ENCODE data around the gene ZNF829.

ZNF829 gene

DNA sequence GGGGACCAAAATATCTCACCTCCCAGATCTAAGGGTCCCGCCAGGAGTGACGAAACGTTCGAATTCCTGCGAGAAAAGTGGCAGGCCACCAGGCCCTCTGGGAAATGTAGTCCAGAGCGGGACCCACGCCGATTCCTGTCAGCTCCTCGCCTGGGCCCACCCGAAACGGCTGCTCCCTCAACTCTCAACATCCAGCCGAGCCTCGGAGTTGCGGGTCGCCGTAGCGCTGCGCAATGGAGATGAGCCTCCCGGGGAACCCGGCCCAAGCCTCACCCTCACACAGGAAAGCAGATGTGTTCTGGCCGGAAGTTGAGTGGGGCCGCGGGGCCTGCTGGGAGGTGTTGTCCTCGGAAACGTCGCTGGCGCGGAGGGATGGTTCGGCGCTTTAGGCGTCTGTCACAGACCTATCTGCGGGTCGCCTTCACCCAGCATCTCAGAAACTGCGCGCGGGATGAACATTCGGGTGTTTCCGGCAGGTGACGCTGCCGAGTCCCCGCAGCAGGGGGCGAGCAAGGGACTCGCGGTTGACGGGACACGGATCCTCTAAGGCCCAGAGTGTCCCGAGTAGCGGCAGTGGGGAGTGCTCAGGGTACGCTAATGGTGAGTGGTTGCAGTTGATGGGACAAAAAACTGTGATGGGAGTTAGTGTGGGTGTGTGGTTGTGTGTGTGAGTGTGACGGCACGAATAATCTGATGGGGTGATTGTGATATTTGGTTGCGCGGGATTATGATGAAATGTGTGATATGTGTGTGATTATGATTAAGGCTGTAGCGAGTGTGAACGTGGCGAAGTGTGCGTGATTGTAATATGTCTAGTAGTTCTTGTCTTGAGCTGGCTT is at the start of gene ZNF829, which contains the start of gene ZNF568:
TSS of gene ZNF829 (minus strand) at position 300 of the 839 bp plus-strand sequence. CDS start 1,124 bp downstream, outside the sequence.
TSS of gene ZNF568 (plus strand) at position 341 of the 839 bp plus-strand sequence. CDS start 6,439 bp downstream, outside the sequence.
- no peak for DNase-seq (ENCODE audit: low spot score)

DNA sequence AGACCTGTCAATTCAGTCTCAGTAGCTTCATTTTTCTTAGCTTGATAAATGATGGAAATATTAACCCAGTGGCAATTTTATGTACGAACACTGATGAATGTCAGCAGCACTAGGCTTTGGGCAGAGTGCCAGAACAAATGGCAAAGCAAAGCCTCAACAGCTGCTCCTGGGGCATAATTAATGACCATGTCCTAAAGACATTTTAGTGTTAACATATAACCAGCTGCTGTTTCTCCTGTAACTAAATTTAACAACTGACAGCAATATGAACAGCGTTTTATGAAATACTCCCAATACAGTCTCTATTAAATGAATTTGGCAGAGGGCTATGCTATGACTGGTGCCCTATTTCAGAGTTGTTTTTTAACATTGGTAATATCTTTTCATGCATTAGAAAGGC is 47.2 kb upstream of the ZNF829 start:
- no peak for DNase-seq (ENCODE audit: low spot score)

DNA sequence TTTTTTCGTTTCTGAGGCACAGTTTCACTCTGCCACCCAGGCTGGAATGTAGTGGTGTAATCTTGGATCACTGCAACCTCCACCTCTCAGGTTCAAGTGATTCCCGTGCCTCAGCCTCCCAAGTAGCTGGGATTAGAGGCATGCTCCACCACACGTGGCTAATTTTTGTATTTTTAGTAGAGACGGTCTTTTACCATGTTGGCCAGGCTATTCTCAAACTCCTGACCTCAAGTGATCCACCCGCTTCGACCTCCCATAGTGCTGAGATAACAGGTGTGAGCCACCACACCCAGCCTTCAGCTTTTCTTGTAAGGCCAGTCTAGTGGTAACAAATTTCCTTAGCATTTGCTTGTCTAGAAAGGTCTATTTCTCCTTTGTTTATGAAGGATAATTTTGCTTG is 46.3 kb upstream of the ZNF829 start:
- DNase-seq (ENCODE audit: low spot score) = no peak

DNA sequence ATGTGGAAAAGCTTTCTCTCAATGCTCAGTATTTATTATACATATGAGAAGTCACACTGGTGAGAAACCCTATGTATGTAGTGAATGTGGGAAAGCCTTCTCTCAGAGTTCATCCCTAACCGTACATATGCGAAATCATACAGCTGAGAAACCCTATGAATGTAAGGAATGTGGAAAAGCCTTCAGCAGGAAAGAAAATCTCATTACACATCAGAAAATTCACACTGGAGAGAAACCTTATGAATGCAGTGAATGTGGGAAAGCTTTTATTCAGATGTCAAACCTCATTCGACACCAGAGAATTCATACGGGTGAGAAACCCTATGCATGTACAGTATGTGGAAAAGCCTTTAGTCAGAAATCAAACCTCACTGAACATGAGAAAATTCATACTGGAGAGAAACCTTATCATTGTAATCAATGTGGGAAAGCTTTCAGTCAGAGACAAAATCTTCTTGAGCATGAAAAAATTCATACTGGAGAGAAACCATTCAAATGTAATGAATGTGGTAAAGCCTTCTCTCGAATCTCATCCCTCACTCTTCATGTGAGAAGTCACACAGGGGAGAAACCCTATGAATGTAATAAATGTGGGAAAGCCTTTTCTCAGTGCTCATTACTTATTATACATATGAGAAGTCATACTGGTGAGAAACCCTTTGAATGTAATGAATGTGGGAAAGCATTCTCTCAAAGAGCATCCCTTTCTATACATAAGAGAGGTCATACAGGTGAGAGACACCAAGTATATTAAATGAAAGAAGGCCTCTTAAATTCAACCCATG is 34.4 kb upstream of the ZNF829 start:
- no peak for DNase-seq (ENCODE audit: low spot score)

DNA sequence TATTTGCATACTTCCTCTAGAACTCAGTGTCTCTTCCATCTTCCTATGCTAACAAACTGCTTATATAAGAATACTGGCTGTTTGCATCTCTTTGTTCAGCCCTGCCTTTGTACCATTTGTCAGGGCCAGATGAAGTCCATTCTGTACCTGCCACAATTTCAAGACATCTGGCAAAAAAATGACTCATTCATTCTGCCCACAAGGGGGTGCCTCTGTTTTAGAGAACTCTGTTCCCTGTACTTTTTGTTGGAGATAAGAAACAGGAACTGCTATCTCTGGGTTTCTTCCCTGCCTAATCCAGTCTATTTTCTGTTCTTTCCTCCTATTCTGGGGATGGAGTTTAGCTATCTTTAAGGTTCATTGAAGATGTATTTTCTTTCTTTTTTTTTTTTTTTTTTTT is 23.1 kb upstream of the ZNF829 start:
- DNase-seq (ENCODE audit: low spot score) = no peak

DNA sequence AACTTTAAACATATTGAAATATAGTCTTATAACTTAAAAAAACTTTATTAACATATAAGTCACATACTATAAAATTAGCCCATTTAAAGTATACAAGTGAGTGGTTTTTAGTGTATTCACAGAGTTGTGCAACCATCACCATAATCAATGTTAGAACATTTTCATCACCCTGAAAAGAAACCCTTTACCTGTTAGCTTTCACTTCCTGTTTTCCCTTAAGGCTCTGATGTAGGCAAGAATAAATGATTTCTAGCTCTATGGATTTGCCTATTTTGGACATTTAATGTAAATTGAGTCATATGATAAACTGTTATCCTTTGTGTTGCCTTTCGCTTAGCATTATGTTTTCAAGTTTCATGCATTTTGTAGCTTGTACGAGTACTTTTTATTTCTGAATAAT is 15.6 kb upstream of the ZNF829 start:
- DNase-seq (ENCODE audit: low spot score) = no peak

DNA sequence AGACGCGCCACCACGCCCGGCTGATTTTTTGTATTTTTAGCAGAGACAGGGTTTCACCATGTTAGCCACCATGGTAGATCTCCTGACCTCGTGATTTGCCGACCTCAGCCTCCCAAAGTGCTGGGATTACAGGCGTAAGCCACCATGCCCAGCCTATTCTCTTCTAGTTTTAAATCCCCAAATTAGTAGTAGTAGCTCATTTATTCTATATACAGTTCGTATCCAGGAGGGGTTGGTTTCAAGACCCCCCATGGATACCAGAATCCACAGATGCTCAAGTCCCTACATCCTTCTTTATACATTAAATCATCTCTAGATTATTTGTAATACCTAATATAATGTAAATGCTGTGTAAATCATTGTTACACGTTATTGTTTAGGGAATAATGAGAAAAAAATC is 2.0 kb upstream of the ZNF829 start:
- DNase-seq (ENCODE audit: low spot score) = no peak

DNA sequence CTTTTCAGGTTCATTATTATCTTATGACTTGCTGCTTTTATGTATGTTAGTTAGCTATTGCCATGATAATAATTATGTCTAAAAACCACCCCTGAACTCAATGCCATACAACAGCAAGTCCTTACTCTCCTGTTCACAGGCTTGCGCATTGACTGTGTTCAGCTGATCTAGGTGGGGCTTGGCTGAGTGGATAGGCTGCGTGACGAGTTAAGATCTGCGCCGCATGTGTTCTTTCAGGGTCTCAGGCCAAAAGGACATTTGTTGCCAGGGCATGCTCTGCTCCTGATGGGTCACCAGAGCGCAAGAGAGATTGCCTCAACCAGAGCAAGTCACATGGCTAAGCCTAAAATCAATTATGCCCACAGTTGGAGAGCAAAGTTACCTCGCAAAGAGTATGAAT is 900 bp upstream of the ZNF829 start:
- no peak for DNase-seq (ENCODE audit: low spot score)

DNA sequence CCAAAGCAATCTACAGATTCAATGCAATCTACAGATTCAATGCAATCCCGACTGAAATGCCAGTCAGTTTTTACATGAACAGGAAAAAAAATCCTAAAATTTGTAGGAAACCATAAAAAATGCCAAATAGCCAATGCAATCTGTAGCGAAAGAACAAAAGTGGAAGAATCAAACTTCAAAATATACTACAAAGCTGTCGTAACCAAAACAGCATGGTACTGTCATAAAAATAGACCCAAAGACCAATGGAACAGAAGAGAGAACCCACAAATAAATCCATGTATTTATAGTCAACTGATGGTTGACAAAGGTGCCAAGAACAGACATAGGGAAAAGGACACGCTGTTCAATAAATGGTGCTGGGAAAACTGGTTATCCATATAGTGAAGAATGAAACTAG is 17.7 kb downstream of the ZNF829 start:
- no peak for DNase-seq (ENCODE audit: low spot score)

DNA sequence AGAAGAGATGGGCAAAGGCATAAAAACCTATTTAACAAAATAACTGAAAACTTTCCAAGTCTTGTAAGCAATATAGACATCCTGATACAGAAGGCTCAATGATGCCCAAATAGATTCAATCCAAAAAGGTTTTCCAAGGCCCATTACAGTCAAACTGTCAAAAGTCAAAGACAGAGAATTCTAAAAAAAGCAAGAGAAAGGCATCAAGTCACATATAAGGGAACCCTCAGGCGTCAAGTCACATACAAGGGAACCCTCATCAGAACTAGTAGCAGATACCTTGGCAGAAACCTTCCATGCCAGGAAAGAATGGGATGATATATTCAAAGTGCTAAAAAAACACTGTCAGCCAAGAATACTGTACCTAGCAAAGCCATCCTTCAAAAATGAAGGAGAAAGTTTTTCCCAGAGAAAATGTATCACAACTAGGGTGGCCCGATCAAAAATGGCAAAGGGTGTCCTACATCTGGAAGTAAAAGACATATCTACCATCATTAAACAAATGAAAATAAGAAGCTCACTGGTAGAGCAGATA is 21.2 kb downstream of the ZNF829 start:
- no peak for DNase-seq (ENCODE audit: low spot score)

DNA sequence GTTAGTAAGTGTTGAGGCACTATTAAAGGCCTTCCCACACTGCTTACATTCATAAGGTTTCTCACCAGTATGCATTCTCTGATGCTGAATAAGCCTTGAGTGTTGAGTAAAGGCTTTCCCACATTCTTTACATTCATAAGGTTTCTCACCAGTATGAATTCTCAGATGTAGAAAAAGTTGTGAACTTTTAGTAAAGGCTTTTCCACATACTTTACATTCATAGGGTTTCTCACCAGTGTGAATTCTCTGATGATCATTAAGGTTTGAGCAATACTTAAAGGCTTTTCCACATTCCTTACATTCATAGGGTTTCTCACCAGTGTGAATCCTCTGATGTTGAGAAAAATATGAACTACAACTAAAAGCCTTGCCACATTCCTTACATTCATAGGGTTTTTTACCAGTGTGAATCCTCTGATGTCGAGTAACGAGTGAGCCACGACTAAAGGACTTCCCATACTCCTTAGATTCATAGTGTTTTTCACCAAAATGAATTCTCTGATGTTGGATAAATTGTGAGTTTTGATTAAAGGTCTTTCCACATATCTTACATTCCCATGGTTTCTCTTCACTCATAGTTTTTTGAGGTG is 24.2 kb downstream of the ZNF829 start:
- no peak for DNase-seq (ENCODE audit: low spot score)

DNA sequence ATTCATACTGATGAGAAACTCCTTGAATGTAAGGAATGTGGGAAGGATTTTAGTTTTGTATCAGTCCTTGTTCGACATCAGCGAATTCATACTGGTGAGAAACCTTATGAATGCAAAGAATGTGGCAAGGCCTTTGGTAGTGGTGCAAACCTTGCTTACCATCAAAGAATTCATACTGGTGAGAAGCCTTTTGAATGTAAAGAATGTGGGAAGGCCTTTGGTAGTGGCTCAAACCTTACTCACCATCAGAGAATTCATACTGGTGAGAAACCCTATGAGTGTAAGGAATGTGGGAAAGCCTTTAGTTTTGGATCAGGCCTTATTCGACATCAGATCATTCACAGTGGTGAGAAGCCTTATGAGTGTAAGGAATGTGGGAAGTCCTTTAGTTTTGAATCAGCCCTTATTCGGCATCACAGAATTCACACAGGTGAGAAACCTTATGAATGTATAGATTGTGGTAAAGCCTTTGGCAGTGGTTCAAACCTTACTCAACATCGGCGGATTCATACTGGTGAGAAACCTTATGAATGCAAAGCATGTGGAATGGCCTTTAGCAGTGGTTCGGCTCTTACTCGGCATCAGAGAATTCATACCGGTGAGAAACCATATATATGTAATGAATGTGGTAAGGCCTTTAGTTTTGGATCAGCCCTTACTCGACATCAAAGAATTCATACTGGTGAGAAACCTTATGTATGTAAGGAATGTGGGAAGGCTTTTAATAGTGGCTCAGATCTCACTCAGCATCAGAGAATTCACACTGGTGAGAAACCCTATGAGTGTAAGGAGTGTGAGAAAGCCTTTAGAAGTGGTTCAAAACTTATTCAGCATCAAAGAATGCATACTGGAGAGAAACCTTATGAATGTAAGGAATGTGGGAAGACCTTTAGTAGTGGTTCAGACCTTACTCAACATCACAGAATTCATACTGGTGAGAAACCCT is 38.8 kb downstream of the ZNF829 start:
- no peak for DNase-seq (ENCODE audit: low spot score)

DNA sequence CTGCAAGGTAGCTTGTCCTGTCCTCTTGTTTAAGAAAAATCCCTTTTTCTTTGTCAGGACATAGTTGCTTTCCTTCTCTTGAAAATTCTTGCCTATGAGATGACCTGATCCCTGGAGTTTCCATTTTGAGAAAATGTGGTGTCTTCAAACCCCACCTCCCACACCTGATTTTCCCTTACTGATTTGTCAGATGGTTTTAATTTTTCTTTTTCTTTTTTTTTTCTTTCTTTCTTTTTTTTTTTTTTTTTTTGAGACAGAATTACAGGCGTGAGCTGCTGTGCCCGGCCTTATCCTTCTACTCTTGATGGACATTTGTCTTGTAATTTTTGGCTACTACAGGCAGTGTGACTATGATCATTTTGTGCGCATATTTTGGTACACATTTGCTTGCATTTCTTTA is 64.2 kb downstream of the ZNF829 start:
- DNase-seq (ENCODE audit: low spot score) = no peak

DNA sequence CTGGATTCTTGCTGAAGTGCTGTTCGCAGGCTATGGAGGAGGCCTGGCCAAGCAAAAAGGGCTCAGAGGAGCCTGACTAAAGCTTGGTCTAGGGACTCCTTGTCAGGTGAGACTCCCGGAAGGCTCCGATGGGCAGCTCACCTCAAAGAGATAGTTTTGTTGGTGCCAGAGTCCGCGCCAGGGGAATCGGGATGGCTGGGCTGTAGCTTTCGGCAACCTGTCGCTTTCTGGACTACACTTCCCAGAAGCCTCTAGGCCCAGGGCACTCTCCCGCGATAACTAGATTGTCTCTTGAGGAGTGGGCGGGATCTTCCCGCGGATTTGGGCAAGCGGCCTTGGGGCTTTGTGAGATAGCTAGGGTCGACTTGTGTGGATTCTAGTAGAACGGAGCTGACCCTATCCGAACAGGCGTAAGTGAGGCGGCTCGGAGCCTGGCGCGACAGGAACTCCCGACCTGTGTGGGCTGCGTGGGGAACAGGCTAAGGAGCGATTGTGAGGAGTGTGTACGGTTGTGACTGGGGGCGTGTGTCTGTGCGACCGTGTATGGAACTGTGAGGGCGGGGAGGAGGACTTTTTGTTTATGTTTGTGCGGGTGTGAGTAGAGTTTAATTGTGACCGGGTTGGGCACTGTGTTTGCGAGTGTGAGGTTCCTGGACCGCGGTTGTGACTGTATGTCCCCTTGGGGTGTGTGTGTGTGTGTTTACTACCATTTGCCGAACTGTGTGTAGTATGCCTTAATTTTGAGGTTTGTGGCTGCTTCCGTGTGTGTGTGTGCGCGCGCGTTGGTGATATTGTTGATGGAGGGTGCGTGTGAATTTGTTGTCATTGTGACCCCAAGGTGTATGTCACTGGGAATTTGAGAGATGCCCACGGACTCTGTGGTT is 65.3 kb downstream of the ZNF829 start, which contains the start of gene ZNF345:
TSS of gene ZNF345 (plus strand) at position 318 of the 884 bp plus-strand sequence. CDS start 25,955 bp downstream, outside the sequence.
- DNase-seq (ENCODE audit: low spot score) = peak; percentile 85

DNA sequence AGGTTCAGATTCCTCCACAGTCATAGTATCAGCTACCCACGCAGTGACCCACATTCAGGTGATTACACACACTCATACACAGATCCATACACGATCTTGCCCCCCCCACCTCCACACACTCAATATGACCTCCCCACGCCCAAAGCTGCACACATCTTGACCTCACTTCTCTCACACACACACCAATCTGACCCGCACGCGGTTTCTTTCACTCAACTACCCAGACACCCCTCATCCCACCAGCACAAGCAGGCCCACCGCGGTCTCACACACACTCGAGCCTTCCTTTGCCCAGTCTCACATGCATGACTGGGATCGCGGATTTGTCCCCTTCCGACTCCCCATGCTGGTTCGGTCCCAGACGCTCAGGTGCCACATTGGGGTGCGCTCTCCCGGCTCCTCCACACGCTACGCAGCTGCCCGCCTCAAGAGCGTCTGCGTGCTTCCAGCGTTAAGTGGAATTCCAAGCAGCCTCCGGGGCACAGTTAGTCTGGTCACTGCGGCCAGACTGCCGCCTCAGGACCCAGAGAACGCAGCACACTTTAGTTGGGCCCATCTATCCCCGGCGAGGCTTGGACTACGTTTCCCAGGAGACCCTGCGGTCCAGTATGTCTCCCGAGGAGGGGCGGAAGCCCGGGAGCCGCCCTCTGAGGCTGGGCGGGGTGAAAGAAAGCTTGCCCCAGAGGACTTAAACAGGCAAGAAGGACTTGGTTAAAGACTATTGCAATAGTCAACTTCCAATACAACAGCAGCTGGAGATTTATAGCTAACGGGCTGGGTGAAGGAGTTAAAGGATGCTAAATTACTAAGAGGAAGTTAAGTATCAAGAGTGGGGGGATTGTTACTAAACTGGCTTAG is 66.2 kb downstream of the ZNF829 start:
- DNase-seq (ENCODE audit: low spot score) = peak; percentile 80

DNA sequence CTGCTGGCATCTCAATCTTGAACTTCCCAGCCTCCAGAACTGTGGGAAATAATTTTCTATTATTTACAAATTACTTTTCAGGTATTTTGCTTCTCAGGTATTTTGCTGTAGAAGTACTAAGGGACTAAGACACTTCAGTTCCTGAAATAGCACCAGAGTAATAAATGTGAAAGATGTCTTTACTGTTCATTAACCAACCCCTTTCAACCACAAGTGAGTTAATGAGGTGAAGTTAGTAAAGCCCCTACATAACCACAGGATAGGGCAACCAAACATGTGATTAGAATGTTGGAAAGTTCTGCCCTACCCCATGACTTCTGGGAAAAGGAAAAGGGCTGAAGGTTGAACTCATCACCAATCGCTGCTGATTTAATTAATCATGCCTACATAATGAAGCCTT is 68.1 kb downstream of the ZNF829 start:
- DNase-seq (ENCODE audit: low spot score) = no peak

DNA sequence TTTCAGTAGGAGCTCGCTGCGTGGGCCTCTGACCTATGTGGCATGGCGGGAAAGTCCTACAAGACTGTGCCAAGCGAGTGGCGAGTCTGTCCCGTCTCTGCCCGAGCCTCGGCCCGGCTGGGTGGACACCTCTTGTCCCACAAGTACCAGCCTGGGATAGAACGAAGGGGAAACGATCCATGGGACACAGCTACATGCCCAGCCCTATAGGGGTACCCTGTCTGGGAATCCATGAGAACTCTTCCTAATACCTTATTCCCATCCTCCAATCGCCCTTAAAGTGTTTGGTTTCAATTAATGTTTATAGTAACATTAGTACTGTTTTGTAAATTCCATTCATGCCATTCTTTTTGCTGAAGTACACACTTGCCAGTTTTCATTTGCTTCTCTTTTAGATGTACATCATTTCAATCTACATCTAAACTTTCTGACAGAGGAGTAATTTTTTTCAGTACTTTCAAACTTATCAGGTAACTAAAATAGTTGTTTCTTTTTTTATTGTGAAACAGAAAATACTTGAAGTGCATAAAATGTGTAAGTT is 77.2 kb downstream of the ZNF829 start:
- DNase-seq (ENCODE audit: low spot score) = no peak

Measured in SW480 (cell line).